ENCODE measurements around the gene ASXL2.
"Not testable (repeated sequence)": the region's sequence is repeated elsewhere in the genome, so short reads cannot be mapped to it uniquely, and the experiment has no call there.

The ASXL2 gene

DNA sequence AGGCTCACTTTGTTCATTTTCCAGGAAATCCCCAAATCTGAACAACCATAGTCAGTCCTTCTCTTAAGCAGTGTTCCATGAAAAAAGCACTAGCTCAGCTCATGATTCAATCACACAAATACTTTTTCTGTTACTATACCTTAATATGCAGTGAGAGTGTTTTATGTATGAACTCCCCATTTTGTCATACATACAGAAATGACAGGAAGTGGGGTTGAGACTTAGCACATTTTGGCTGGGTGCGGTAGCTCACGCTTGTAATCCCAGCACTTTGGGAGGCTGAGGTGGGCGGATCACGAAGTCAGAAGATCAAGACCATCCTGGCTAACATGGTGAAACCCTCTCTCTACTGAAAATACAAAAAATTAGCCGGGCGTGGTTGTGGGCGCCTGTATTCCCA lies 149.7 kb downstream of the ASXL2 start:
- DNase-seq, result no peak

DNA sequence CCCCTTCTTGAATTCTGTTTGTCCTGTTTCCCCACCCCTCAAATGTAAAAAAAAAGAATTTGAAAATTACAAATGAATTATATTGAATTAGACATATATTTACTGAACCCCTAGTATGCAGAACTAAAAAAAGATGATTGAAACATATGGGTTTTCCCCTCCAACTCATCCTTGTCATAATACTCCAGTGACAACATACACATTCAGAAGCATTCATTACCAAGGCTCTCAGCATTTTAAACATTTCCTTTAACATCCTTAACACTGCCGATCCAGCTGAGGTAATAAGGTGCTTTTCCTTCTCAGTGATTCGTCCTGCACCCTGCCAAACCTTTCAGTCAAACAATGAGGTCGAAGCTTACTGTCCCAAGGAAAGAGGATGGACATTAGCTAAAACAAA lies 151.8 kb downstream of the ASXL2 start:
- DNase-seq, result no peak

DNA sequence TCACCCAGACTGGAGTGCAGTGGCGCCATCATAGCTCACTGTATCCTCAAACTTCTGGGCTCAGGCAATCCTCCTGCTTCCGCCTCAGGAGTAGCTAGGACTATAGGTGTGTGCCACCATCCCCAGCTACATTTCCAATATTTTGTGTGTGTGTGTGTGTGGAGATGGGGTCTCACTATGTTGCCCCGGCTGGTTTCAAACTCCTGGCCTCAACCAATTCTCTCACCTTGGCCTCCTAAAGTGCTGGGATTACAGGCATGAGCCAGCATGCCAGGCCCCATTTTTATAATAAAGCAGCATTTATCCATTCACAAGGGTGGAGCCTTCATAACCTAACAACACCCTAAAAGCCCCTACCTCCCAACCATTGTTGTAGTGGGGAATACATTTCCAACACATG lies 152.4 kb downstream of the ASXL2 start:
- DNase-seq, result no peak

DNA sequence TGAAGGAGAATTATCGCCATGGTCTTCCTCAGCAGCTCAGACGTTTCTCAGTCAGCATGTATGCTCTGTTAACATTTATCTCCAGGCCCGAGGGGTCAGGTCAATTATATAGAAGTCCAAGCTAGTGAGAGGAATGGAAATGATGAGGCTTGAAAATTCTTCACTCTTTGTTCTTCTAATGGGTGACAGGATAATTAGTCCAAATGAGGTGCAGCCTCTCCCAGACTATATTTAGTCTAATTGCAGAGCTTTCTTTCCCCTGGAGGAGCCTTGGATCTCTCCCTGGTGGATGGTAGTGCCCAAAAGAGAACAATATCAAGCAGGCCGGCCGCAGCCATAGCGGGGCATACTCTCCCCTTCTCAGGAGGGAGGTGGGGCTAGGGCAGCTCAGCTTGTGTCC lies 153.5 kb downstream of the ASXL2 start:
- no peak for DNase-seq

DNA sequence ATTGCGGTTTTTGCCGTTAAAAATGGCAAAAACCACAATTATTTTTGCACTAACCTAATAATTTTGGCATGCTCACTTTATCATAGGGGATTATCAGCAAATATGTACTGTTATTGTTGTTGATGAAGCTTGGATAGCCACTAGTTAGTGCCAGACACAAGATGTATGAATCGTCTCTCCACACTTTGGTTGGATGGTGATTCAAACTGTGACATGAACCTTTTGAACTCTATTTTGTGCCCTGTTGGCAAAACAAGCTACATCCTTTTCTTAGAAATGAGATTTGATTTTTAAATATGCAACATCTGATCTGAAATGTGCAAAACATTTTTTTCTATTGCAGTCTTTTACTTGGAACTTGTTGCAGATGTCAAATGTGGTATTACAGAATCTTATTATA lies 156.1 kb downstream of the ASXL2 start:
- DNase-seq, result no peak

DNA sequence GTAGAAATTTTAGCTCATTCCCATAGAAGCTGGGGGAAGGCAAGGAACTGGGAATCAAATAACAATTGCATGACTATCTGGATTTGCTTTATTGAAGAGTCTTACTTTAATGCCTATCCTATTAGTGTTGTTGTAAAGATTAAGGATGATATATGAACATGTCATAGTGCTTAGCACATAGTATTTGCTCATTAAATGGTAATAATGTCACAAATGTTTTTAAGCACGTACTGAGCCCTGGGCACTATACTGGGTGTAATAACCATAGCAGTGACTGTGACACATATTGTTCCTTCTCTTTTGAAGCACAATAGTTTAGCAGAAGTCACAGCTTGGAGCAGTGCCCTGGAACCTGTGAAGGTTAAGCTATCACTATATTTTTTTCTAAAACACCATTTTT lies 157.7 kb downstream of the ASXL2 start:
- DNase-seq, result no peak

DNA sequence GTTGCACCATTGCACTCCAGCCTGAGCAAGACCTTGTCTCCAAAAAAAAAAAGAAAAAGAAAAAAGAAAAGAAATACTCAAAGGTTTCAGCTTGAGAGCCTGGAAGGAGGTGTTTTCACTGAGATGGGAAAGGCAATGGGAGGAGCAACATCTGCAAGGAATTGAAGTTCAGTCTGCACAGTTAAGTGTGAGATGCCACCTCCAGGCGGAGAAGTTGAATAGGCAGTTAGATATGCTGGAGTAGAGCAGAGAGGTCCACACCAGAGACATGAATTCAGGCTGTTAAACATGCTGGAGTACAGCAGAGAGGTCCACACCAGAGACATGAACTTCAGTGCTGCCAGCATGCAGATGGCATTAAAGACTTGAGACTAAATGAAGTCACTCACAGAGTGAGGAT lies 163.5 kb downstream of the ASXL2 start:
- peak; percentile 21 for DNase-seq

DNA sequence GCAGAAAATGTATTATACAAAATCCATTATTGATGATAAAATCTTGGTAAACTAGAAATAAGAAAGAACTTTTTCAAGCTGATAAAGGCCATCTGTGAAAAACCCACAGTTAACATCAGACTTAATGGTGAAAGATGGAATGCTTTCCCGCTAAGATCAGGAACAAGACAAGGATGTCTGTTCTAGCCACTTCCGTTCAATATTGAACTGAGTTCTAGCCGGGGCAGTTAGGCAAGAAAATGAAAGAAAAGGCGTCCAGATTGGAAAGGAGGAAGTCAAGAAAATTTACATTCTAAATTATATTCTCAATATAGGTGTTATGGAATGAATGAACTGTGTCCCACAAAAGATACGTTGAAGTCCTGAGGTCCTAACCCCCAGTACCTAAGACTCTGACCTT lies 165.8 kb downstream of the ASXL2 start:
- no peak for DNase-seq

DNA sequence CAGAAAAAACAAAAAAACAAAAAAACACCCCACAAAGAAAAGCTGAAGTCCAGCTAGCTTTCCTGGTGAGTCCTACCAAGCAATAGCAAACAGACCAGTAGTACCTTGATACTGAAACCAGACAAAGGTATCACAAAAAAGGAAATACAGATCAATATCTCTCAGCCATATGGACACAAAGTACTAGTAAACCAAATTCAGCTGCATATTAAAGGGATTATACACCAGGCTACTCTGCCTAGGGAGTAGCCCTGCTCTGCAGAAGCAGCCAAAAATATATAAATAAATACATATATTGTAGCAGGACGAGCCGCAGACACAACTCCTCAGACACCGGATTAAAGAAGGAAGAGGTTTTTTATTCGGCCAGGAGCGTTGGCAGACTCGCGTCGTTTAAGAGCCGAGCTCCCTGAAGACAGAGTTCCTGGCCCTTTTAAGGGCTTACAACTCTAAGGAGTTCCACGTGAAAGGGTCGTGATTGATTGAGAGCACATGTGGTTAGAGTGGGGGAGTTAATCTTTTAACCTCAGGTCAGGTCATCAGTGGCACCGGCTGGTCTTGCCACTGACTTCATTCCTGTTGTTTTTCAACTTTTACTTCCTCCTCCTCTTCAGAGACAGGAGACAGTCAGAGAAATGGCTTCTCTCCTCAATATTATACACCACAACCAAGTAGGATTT lies 166.5 kb downstream of the ASXL2 start:
- no peak for DNase-seq

DNA sequence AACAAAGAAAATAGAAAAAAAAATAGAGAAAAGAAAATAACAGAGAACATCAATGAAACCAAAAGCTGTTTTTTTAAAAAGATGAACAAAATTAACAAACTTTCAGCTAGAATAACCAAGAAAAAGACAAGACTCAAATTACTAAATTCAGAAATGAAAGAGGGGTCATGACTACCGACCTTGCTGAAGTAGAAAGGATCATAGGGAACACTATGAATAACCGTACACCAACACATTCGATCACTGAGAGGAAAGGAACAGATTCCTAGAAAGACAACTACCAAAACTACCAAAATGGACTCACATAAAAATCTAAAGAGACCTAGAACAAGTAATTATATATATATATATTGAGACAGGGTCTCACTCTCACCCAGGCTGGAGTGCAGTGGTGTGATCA lies 167.5 kb downstream of the ASXL2 start:
- no peak for DNase-seq

DNA sequence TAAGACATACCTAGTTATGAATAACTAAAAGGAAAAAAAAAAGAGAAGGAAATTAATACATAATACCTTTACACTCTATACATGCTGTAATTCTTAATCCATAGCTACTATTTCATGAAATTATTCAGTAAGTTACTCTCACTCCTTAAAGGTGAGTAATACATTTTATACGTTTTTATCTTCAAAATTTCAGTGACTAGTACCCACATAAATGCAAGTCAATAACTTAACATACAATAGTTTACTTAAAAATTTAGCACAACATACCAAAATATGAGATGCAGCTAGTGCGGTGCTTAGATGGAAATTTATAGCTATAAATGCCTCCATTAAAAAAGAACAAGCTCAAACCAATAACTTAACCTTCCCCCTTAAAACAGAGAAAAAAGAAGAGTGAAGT lies 168.9 kb downstream of the ASXL2 start:
- DNase-seq, result no peak

DNA sequence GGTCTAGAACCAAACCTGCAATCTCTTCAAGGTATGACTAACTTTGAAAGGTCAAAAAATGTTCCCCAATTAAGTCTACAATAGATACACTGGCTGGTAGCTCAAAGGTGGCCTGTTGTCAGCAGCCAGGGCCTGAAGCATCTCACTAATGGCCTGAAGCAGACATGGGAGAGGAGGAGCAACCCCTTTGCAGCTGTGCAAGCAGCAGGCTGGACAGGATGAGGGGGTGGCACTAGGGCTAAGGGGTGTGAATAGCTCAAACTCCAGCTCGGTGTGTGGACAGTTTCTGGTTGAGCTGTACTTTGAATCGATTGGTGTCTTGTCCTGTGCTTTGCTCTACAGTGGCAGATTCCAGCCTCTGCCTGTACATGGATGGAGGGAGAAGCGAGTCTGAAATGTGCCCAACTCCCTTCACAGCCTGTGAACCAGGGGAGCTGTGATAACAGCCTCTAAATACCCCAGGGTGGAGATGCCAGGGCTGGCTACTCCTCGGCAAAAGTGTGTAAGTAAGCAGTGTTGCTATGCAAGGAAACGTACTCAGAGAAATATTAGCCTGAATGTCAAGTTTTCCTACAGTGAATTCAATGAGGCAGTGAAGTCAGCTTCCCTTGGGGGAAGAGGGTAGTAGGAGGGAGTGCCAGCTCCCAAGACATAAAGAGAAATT lies 170.2 kb downstream of the ASXL2 start:
- no peak for DNase-seq

DNA sequence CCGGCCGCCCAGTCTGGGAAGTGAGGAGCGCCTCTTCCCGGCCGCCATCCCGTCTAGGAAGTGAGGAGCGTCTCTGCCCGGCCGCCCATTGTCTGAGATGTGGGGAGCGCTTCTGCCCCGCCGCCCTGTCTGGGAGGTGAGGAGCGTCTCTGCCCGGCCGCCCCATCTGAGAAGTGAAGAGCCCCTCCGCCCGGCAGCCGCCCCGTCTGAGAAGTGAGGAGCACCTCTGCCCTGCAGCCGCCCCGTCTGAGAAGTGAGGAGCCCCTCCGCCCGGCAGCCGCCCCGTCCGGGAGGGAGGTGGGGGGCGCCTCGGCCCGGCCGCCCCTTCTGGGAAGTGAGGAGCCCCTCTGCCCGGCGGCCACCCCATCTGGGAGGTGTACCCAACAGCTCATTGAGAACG lies 172.7 kb downstream of the ASXL2 start:
- not testable (repeated sequence) for DNase-seq

DNA sequence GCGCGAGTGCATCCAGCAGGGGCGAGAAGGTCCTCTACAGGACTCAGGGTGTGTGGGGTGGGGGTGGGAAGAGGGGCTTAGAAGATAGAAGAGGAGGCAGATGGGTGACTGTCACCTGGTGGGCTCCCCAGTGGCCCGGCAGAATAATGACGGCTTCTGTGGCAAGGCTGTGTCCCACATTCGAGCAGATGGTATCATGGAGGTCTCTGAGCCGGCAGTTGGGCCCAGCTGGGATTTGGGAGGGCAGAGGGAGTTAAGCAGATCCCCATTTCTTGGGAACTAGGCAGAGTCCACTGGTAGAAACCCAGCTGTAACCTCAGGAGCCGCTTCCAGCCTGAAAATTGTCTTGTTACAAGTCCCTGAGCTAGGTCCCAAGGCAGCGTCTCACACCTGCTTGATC lies 176.5 kb downstream of the ASXL2 start:
- DNase-seq, result no peak

DNA sequence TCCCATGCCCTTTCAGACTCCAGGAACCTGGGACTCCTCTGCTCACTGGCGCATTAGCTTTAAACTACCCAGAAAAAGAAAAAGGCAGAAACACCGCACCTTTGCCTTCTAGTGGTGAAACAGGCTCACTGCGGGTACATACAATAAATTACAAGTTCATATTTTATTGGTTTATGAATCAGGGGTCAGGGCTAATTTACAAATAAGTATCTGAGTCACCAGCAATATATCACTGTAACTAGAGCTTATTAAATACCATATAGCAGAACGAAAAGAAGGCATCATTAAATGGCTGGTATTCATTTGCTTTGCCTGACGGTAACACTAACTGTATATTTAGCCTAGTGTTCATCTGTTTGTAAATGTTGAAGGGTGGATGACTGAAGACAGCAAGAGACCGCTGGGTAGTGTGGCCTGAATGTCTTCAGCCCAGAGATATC lies 178.0 kb downstream of the ASXL2 start:
- peak; percentile 37 for DNase-seq

DNA sequence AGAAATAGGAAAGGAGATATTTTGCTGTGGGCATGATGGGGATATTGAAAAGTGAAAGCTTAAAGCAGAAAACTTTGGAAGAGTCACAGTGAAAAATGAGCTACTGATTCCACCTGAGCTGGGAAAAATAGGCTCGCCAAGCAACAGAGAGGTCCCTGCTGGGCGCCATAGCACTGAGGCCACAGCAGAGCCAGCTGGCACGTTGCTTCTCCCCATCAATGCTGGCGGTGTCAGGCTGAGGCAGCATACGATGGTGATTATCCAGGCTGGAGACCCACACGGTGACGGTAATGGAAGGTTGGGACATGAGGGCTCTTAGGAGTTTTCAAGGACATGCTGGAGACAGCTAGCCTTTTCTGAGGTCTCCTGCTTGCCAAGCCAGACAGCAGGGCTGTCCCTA lies 179.1 kb downstream of the ASXL2 start:
- no peak for DNase-seq

DNA sequence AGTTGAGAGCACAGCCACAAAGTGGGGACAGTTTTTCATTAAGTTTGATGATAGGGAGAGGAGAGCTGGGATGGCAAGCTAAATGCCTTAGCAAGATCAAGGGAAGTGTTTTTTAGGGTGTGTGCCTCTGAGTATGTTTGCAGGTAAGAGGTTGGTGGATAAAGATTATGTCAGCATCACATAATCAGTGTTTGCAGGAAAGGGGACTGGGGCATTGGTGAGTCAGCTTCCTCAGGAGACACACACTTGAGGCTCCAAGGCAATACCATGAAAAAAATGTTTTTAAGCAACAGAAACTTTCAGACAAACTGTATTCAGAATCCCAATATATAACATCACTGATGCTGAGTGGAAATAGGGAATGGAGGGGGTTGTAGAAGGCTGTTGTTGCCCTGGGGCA lies 179.5 kb downstream of the ASXL2 start:
- DNase-seq, result peak; percentile 24

DNA sequence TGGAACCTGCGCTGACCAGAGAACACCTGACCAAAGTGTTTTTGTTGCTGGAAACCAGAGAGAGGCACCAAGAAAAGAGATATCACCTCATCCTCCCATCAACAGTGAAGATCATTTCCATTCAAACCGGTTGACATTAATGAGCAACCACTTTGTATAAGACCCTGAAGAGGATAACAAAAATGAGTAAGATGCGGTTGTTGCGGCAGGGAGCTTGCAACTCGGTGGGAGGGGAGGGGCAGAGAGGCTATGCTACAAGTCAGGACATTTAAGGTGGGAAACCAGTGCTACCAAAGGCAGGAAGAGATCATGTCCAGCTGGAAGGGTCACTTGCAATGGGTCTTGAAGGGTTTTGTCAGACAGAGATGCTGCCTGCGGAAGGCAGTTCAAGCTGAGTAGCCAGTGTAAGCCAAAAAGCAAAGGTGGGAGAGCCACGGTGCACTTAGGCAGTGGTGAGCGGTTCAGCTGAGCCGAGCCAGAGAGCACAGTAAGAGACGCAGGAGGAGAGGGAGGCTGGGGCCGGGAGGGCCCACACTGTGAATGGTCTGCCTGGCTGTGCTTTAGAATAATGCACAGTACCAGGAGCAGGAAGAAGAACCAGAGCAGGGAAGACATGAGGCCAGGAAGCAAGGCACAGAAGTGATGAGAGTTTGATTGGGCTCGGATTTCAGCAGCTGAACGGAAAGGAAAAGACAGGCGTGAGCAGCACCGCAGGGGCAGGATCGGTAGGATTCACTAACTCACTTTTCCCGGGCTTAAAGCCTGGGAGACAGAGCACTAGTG lies 180.5 kb downstream of the ASXL2 start:
- no peak for DNase-seq

DNA sequence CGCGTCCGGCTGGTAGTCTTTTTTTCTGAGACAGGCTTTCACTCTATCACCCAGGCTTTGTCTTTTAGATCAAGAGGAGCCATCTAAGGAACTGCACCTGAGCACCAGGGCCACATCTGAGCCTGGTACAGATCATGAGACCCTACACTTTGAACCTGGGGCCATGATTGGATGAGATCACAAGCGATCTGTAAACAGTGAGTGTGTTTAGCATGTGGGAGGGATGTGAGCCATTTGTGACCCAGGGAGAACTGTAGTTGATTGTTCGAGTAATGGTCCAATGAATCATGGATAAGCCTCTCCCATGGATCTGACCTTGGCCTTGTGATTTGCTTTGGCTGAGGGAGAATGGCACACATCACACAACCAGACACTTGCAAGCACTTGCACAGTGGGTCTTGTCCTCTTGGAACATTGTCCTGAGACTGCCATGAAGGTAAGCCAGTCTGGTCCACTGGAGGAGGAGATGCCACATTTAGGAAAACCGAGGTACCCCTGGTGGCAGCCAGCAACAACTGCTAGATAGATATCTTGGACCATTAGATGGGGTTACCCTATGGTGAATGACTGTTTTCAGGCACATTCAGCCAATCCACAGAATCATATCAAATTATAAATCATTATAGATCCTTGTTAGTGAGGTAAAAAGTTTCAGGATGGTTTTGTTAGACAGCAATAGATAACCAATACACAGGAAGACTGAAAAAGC lies 185.4 kb downstream of the ASXL2 start:
- no peak for DNase-seq

DNA sequence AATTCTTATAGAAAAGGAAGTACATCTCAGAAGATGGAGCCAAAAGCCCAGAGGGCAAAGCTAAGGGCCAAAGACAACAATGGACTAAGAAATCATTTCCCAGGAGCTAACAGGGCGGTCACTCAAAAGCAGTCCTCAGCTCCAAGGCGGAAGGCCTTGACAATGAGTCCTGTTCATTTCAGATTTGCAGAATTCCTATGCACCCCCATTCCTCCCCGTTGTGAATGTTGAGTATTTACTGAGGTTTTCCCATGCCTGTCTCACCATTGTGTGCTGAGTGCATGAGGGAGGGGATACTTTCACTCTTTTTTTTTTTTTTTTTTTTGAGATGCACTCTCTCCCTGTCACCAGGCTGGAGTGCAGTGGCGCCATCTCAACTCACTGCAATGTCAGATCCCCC lies 186.1 kb downstream of the ASXL2 start:
- DNase-seq, result peak; percentile 29

DNA sequence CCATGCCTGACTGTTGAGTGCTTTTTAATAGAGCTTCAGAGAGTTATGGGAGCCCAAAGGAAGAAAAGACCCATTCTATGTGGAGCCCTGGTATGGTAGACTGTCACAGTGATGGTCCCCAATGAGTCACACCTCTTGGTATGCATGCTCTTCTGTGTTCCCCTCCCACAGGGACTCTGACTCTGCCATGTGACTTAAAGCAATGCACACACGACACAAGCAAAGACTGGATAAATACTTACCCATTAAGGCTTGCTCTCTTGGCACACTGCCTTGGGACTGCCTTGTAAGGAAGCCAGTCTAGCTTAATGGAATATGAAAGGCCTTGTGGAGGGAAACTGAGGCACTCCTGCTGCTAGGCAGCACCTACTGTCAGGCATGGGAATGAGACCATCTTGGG lies 188.2 kb downstream of the ASXL2 start:
- peak; percentile 95 for DNase-seq

DNA sequence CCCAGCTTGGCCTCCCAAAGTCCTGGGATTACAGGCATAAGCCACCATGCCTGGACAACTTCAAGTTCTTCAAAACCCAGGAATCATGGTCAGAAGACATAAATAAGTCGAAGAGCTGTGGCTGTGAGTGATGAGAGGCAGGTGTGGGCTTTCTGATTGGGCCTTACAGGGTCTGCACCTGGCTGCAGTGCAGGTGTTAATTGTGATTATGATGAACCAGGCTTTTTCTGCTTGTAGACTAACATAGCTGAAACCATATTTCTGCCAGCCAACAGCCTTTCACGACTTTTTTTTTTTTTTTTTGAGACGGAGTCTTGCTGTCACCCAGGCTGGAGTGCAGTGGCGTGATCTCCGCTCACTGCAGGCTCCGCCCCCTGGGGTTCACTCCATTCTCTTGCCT lies 190.1 kb downstream of the ASXL2 start:
- no peak for DNase-seq

DNA sequence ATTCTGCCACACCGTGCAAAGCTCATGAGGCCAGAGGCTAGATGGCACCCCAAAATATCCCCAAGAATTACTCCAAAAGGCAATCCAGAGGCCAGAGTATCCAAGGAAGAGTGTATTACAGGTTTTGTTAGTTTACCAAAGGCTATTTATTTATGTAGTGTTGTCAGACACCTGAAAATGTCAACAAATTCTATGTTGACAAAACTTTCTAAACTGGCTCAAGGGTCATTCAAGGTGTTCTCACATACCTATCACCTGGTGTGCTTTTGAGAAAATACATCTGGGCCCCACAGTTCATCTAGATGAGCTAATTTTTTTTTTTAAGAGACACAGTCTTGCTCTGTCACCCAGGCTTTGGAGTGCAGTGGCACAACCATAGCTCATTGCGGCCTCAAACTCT lies 192.5 kb downstream of the ASXL2 start:
- DNase-seq, result no peak
